Vagina (tissue), 2 donors: ENCODE measurements around the gene CLEC10A.

Source experiments
- CTCF ChIP-seq, 3 experiments: fragments of 450-650 bp in 2 of 3; fragments of 200-600 bp in 1 of 3; sonication (generic) in 1 of 3; IDR thresholded peaks; one replicate each; pipeline ENCODE4 v1.5.1; 2017 to 2019; ENCODE audit warnings: antibody characterized with exemption in 3 of 3, mild to moderate bottlenecking in 2 of 3, moderate library complexity in 2 of 3
- POLR2A ChIP-seq, 2 donors: fragments of 450-650 bp; IDR thresholded peaks; one replicate each; pipeline ENCODE4 v1.6.1; 2017; ENCODE audit warnings: antibody characterized with exemption in 2 of 2, mild to moderate bottlenecking in 2 of 2, moderate library complexity in 2 of 2

- TF ChIP-seq CTCF (IDR thresholded peaks at IDR 0.05) (no peak), POLR2A (IDR thresholded peaks at IDR 0.05) (no peak)
Observed at GRCh38 chr17:7108560-7108925, 28.5 kb upstream of the CLEC10A start.
